Lung (tissue), 16 donors: ENCODE data around the gene MAP3K21. TPM values are rescaled to one million over a fixed set of nuclear protein-coding genes. Genes with fewer than 3 reads are reported as not detected.

Experiments
- ATAC-seq: fragments of 200-7000 bp; cut with Tn5 transposase; one replicate; pipeline ENCODE4 v1.9.1; 2020; ENCODE audit warnings: moderate number of reproducible peaks; ENCODE audit not compliant: insufficient read depth, low FRiP score
- DNase-seq, 3 donors: peaks; one replicate each; pipeline ENCODE4 v3.0.0-alpha.2; 2013 to 2017
- H3K27ac ChIP-seq, 2 donors: one replicate each; pipeline ENCODE4 v1.5.1; 2013; ENCODE audit warnings: mild to moderate bottlenecking in 2 of 2, moderate library complexity in 2 of 2, control low read depth in 1 of 2, inconsistent platforms in 1 of 2, low read depth in 1 of 2, low read length in 1 of 2
- H3K27me3 ChIP-seq, 3 donors: one replicate each; pipeline ENCODE4 v1.5.1; 2013; ENCODE audit warnings: low read length in 2 of 3; ENCODE audit not compliant: control insufficient read depth in 3 of 3, insufficient read depth in 3 of 3
- H3K36me3 ChIP-seq, 4 donors: one replicate each; pipeline ENCODE4 v1.5.1; 2013; ENCODE audit warnings: low read length in 4 of 4, mild to moderate bottlenecking in 1 of 4, moderate library complexity in 1 of 4; ENCODE audit not compliant: control insufficient read depth in 4 of 4, insufficient read depth in 4 of 4
- H3K4me1 ChIP-seq, 5 donors: one replicate each; pipeline ENCODE4 v1.5.1; 2013; ENCODE audit warnings: low read length in 5 of 5, mild to moderate bottlenecking in 2 of 5, moderate library complexity in 1 of 5; ENCODE audit not compliant: control insufficient read depth in 5 of 5, insufficient read depth in 5 of 5
- H3K4me3 ChIP-seq: one replicate; pipeline ENCODE4 v1.5.1; 2013; ENCODE audit warnings: mild to moderate bottlenecking, control low read depth, moderate library complexity
- H3K9ac ChIP-seq, 2 donors: one replicate each; pipeline ENCODE4 v1.5.1; 2013; ENCODE audit warnings: low read length in 2 of 2, control low read depth in 1 of 2; ENCODE audit not compliant: insufficient read depth in 1 of 2
- H3K9me3 ChIP-seq, 4 donors: one replicate each; pipeline ENCODE4 v1.5.1; 2013; ENCODE audit warnings: low read length in 3 of 4, mild to moderate bottlenecking in 1 of 4, moderate library complexity in 1 of 4; ENCODE audit not compliant: control insufficient read depth in 4 of 4, insufficient read depth in 3 of 4
- WGBS, 2 donors: extraction: QIAGEN DNeasy Blood & Tissue Kit; methylation state at CpG; one replicate each; pipeline ENCODE4 v1.1.7; 2013; 5-methylcytosine and 5-hydroxymethylcytosine counted together
- long read RNA-seq, 5 donors: transcript quantifications; one replicate each; lab custom pipeline, GENCODE V29; 2026
- polyA plus RNA-seq, 2 donors: library from polyadenylated mRNA; stranded (reverse); fragments of 200-250 nt; gene quantifications; one replicate each; pipeline ENCODE4 v1.2.1, GENCODE V29; 2013
- total RNA-seq, 2 donors: library from RNA; depleted of rRNA in 1 of 2; stranded (reverse); fragments of >200 nt in 1 of 2; gene quantifications; one replicate each; pipeline ENCODE4 v1.2.1, GENCODE V29; 2014 to 2021
- TF ChIP-seq, protein P1 (sequence below): IDR thresholded peaks from 2 replicates; pipeline ENCODE4 v1.5.1; 2012; ENCODE audit warnings: mild to moderate bottlenecking; ENCODE audit errors: control extremely low read depth, extremely low read depth
- donor health status: control.
- donor health status: control.
- donor health status: Bipolar disorder and iron deficiency.
- donor health status: healthy.
- donor health status: DM: yes; HTN: yes; CAD: no.

Gene MAP3K21
- 10 to 100 TPM in 1 of 2 donors, 1 to 10 TPM in 1; 7.7 to 11.4 TPM for total RNA-seq
- polyA plus RNA-seq: 1 to 10 TPM; 3.2 to 3.7 TPM
- long read RNA-seq, donor 1, full-length matches to known transcripts: 3 of 3 reads
- long read RNA-seq, donor 1, partial matches to known transcripts: 0 of 3 reads
- long read RNA-seq, donor 1, other reads (novel, unspliced or antisense): 0 of 3 reads
- long read RNA-seq, donor 2: 0 reads
- long read RNA-seq, donor 3: 0 reads
- long read RNA-seq, donor 4: 0 reads
- long read RNA-seq, donor 5, full-length matches to known transcripts: 3 of 3 reads
- long read RNA-seq, donor 5, partial matches to known transcripts: 0 of 3 reads
- long read RNA-seq, donor 5, other reads (novel, unspliced or antisense): 0 of 3 reads

DNA sequence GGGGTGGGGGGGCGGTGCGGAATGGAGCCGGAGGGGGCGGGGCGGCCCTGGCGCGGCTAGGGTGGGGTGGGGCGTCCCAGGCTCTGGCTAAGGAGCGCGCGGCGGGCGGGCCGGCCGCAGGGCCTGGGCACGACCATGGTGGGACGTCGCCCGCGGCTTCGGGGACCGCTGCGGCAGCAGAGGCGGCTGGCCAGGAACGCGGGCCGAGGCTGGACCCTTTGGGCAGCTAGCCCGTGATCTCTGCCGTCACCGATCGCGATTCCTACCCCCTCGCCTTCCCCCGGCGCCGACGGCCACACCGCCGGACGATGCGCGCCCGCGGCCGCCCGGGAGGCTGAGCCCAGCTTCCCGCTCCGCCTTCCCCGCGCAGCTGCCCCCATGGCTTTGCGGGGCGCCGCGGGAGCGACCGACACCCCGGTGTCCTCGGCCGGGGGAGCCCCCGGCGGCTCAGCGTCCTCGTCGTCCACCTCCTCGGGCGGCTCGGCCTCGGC, at the start of gene MAP3K21:
Gene MAP3K21 (plus strand): TSS at position 74 of the 491 bp plus-strand sequence. CDS start 305 bp downstream, at position 379.
- H3K4me1 ChIP-seq: peaks cover 0 to 16% (median 0%) of the 10 kb centered on the region in 5 donors
- no peaks in the 10 kb centered on the region for H3K36me3 ChIP-seq
- peak within 1 kb of the TSS in 1 of 2 donors; percentile 90 for H3K27ac ChIP-seq
- 0 to 1% methylated on average over 13 to 68 of the region's 68 CpGs for WGBS, 2 donors
- DNase-seq (no peak), ATAC-seq (peak; percentile 14)
- peak within 1 kb of the TSS; percentile 64 for H3K4me3 ChIP-seq
- H3K27me3 ChIP-seq: peaks cover 0 to 25% (median 14%) of the 10 kb centered on the region in 3 donors
- H3K9me3 ChIP-seq: no peaks in the 10 kb centered on the region
- no peak within 1 kb of the TSS for H3K9ac ChIP-seq
- TF ChIP-seq, protein P1, sequence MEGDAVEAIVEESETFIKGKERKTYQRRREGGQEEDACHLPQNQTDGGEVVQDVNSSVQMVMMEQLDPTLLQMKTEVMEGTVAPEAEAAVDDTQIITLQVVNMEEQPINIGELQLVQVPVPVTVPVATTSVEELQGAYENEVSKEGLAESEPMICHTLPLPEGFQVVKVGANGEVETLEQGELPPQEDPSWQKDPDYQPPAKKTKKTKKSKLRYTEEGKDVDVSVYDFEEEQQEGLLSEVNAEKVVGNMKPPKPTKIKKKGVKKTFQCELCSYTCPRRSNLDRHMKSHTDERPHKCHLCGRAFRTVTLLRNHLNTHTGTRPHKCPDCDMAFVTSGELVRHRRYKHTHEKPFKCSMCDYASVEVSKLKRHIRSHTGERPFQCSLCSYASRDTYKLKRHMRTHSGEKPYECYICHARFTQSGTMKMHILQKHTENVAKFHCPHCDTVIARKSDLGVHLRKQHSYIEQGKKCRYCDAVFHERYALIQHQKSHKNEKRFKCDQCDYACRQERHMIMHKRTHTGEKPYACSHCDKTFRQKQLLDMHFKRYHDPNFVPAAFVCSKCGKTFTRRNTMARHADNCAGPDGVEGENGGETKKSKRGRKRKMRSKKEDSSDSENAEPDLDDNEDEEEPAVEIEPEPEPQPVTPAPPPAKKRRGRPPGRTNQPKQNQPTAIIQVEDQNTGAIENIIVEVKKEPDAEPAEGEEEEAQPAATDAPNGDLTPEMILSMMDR: no peak

DNA sequence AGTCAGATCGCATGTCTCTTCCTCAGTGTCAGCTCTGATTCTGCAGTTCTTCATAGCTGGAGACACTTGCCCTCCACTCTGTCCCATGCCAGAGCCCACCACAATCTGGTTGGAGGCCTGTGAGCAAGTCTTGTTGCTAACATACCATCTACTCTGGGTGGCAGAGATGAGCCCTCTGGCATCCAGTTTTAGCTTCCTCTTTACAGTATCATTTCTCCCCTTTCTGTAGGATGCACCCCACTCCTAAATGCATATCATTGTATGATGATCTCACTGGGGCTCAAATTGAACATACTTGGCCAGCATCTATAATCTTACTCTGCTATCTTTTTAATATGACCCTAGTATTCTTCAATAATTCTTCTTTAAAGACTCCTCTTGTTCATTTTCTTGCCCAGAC, 48.9 kb upstream of the MAP3K21 start:
- DNase-seq (no peak), ATAC-seq (no peak)
- H3K27ac ChIP-seq: no peak overlapping the region
- H3K36me3 ChIP-seq: peaks cover 0 to 1% (median 0%) of the 10 kb centered on the region in 4 donors
- no peaks in the 10 kb centered on the region for H3K4me1 ChIP-seq
- no peaks in the 10 kb centered on the region for H3K27me3 ChIP-seq
- TF ChIP-seq, protein P1: no peak
- H3K9ac ChIP-seq: no peak overlapping the region
- no peaks in the 10 kb centered on the region for H3K9me3 ChIP-seq
- no peak overlapping the region for H3K4me3 ChIP-seq
- 47 to 71% methylated on average over 1 of the region's 1 CpG for WGBS, 2 donors

DNA sequence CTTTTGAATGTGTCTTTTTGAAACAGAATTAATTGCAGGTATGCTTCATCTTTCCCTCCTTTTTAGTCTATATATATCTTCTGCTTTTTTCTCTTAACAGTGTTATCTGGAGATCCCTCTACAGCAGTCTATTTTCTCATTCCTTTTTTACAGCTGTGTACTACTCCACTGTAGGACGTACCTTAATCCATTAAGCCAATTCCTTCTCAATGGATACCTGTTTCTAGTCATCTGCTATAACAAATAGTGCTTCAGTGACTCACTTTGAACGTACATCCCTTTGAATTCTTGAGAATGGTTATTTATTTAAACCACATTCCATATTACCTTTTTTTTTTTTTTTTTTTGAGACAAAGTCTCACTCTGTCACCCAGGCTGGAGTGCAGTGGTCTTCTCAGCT, 47.6 kb upstream of the MAP3K21 start:
- Histone ChIP-seq H3K9ac (no peak overlapping the region), H3K4me3 (no peak overlapping the region), H3K27ac (no peak overlapping the region), H3K36me3 (peaks cover 0 to 1% (median 0%) of the 10 kb centered on the region in 4 donors), H3K4me1 (no peaks in the 10 kb centered on the region), H3K9me3 (no peaks in the 10 kb centered on the region), H3K27me3 (no peaks in the 10 kb centered on the region)
- TF ChIP-seq, protein P1: no peak
- WGBS, 2 donors: 90 to 93% methylated on average over 2 of the region's 2 CpGs
- ATAC-seq: no peak
- no peak for DNase-seq
